ENCODE data around the gene SIRT3.
A peak's percentile ranks its signal among the peaks of the same experiment; 100 is the strongest.

Gene SIRT3

DNA sequence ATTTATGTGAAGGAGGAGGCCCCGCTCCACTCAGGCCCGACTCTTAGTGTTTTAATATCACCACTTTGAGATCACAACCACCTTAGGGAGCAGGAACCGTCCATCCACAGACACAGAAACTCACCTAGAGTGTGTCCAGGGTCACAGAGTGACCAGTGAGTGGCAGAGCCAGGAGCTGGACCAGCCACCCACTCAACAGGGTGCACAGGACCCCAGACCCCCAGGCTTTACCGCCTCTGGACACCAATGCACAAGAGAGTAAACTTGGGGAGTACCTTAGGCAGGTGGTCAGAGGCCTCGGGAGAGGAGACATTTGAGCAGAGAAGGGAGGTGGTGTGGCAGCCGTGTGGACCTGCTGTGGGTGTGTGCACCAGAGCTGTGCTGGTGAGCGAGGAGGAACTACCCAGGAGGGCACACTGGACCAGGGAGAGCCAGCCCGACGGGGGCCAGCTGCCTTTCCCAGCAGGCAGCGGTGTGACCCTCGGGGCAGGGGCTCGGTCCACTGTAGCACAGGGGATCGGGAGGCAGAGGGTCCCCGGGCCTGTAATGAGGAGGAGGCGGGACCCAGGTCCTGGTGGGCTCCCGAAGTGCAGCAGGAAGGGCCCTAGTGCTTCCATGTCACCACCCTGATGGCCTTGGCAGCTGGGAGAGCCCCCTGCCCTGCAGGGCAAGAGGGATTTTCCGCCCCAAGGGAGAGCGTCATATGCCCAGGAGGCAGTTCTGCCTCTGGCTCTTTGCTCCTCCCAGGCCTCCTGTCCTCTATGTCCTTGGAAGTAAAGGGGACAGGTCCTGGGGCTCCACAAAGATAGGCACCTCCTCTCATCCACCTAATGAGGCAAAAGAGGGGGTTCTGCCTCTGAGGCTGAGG, 34.5 kb upstream of the SIRT3 start:
- DNase-seq, result no peak

DNA sequence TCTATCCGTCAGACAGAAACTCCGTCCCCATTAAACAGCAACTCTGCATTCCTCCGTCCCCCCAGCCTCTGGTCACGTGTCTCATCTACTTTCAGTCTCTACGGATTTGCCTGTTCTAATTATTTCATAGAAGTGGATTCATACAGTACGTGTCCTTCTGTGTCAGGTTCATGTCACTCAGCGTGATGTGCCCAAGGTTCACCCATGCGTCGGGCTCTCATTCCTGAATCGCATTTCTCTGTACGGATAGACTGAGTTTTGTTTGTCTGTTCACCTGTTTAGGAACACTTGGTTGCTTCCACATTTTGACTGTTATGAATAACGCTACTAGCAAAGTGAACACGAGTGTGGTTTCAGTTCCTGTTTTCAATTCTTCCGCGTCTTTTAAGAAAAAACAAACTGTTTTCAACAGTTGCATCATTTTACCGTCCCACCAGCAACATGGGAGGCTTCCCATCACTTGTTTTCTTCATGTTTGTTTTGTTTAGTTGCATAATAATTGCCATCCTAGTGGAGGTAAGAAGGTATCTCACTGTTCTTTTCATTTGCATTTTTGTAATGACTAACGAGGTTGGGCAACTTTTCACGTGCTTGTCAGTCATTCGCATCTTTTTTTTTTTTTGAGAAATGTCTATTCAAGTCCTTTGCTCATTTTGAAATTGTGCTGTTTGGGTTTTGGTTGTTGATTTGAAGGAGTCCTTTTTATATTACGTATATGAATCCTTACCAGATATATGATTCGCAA, 33.2 kb upstream of the SIRT3 start:
- DNase-seq, result no peak

DNA sequence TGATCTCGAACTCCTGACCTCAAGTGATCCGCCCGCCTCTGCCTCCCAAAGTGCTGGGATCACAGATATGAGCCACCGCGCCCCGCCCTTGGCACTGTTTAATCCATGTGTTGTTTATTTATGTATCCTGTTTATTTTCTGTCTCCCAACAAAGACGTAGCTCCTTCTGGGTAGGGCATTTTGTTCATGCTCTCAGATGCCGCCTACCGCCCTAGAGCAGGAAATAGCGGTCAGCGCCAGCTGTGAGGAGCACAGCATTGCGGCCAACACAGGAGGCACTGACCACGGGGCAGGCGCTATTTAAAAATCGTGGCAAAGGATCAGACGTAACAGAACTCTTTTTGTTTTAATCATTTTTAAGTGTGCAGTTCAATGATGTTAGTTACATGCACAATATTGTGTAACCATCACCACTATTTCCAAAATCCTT, 32.6 kb upstream of the SIRT3 start:
- DNase-seq, result peak; percentile 68

DNA sequence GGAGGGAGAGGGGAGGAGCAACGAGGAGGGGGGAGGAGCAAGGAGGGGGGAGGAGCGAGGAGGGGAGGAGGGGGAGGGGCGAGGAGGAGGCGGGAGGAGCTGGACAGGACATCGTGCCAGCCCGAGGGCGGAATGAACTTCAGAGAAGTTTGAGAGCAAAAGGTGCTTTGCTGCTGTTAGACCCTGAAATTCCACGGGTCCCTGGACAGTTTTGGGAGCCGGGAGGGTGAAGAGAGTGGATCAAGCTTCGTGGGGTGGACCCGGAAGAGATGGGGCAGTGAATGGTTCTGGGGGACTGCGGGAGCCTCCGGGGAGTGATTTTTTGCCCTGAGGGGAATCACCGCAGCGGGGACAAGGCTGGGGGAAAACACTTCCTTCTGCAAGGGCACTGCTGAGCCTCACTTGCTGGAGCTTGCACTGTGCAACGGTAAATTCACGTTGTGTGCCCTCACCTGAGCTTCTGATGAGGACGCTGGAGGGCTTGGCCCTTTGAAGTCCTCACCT, 31.4 kb upstream of the SIRT3 start:
- no peak for DNase-seq

DNA sequence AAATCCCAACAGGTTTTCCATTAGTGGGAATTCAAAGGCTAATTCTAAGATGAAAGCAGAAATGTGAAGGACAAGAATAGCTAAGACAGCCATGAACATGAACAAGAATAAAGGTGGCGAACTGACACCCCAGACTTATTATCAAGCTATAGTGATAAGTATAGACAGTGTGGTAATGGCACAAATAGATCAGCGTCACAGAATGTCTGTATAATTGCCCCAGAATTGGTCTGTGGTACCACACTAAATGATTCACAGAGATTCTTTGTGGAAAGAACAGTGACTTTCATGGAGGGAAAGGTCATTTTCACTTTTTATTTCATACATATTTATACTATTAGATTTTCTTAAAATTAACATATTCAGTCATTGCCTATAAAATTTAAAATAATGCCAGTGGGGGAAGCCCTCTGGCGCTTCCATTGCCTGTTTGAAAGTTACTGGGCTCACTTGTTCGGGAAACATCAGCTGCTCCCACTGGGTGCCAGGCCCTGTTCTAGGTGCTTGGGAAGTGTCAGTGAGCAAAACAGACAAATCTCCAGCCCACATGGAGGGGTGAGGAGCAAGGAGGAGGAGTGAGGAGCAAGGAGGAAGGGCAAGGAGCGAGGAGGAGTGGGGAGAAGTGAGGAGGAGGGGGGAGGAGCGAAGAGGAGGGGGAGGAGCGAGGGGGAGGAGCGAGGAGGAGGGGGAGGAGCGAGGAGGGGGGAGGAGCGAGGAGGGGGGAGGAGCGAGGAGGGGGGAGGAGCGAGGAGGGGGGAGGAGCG, 30.7 kb upstream of the SIRT3 start:
- no peak for DNase-seq

DNA sequence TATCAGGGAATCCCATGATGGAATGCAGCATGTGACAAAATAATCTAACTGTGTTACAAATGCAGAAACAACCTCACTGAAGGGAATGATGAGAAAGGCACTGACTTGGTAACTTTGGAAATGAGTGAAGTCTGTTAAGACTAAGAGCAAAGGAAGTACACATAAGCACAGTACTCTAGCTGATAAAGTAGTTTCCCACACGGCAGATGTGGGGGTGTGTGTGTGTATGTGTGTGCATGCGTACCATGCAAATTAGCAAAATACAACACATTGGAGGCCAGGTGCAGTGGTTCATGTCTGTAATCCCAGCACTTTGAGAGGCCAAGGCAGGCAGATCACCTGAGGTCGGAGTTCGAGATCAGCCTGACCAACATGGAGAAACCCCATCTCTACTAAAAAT, 25.5 kb upstream of the SIRT3 start:
- DNase-seq, result no peak

DNA sequence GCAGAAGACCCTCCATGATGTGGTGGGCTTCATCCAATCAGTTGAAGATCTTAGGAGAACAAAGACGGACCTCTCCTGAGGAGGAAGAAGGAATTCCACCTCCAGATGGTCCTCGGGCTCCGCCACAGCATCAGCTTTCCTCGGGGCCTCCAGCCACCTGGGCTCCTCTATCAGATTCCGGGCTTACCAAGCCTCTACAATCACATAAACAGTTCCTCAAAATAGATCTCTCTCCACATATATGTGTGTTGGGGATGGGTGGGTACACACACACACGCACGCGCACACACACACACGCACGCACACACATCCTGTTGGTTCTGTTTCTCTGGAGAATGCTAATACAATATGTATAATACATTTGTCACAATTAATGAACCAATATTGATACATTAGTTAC, 23.3 kb upstream of the SIRT3 start:
- DNase-seq, result no peak

DNA sequence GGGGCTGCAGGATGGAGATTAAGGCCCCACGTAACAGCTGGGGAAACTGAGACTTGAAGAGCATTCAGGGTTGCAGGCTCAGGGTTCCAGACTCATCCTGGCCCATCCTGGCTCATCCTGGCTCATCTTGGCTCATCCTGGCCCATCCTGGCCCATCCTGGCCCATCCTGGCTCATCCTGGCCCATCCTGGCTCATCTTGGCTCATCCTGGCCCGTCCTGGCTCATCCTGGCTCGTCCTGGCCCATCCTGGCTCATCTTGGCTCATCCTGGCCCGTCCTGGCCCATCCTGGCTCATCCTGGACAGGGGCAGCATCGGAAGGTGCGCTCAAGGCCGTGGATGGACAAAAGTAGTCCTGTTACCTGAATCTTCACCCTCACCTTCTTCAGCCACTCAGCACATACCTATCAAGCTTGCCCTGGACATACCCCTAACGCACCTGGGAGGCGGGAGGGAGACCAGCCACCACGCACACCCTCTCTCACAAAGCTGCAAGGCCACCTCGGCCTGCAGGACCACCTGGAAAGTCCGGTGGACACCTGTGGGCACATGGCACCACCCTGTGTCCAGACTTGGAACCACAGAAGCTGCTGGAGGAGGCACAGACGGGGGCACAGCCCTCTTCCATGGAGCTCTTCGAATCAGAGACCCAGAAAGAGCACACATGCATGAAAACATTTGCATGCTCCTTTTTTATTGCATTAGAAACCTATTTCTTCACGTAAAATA, 21.8 kb upstream of the SIRT3 start:
- DNase-seq, result no peak

DNA sequence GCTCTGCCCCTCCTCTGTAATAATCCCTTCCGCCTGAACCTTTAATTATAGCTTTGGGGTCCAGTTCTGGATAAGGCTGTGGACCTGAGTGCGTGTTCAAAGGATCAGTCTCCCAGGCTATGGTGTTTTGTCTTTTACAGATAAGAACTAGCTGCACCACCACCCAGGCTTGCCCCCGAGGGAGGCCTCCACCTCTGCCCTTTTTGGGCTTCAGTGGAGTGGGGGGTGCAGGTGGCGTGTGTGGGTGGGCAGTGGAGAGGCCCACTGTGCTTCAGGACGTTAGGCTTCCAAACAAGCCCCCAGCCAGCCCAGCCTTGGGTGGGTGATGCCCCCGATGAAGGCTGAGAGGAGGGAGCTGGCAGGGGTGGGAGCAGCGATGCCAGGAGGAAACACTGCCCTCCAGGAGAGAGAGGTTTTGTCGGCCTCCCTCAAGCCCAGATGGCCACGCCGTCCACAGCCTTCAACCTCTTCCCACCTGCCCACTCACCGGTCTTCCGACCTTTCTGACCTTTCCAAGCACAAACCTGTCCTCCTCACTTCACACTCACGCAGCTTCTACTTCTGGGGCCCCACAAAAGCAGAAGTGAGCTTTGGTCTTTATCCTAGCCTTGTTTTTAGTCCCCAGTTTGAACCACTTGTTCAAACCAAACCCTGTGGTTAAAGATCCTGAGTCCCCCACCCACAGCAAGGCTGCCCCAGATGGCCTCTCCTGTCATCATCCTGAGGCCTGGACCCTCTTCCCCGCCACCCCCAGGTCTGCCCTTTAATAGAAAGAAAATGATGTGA, 21.0 kb upstream of the SIRT3 start:
- DNase-seq, result no peak

DNA sequence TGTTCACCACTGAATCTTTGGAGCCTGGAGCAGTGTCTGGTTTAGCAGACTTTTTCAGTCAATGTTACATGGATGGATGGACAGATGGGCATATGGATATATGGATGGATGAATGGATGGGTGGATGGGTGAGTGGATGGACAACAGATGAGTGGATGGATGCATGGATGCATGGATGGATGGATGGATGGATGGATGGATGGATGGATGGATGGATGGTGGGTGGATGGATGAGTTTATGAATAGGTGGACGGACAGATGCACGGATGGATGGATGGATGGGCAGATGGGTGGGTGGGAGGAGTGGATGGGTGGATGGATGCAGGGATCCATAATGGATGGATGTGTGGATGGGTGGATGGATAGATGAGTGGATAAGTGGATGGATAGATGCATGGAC, 19.7 kb upstream of the SIRT3 start:
- no peak for DNase-seq

DNA sequence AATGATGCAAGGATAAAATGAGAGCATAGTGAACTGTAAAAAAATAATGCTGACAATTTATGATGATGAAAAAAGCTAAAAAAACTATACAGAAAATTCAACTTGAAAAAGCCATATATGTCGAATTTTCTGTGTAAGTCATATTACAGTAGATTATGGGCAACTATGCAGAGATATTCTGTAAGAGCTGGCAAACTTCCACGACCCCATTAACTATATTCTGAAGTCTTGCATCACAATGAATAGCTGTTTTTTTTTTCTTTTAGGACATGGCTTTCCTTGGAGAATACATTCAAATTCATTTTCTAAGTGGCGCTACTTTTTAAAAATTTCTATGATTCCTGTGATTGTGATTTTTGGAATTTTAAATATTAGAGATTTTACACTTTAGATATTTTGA, 19.0 kb upstream of the SIRT3 start:
- DNase-seq, result no peak

DNA sequence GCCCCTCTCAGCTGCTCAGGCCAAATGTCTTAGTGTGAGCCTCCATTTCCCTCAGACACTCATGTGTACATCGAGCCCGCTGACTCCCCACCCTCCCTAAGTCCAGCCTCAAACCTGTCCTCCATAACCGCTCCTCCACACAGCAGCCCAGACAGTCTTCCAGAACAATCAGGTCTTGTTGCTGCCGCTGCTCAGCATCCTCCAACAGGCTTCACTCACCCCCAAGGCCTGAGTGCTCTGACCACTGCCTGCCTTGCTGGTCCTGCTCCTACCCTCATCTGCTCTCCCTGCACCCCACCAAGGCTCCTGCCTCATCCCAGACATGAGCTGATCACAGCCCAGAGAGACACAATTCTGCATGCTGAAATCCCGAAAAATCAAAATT, 17.7 kb upstream of the SIRT3 start:
- no peak for DNase-seq

DNA sequence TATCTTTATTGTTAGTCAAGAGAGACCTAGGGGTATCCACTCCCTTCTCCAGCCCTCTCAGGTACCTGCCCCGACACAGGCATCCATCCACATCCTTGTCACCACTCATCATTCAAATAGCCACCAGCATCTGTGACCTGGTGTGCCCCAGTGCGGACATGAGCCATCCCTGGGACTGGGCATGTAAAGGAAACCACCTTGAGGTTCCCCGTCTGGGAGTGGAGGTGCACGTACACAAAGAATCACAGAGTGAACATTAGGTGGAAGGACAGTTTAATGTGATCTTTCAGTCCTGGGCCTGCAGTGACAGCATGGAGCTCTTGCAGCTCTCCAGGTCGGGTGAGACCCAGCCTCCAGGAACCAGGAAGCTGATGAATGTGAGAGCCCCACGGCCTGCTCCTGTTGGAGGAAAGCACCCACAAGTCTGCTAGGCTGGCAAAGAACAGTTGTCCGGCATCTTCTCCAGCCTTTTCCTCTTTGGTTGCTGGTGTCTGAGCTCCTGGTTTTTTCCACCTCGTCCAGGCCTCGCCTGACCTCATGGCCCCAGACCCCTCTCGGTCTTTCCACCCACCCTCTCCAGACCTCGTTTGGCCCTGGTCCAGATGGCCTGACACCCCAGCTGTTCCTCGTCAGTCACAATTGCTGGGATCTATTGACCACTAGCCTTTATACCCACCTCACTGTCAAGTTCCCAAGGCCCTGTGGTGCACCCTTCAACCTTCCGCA, 17.2 kb upstream of the SIRT3 start:
- DNase-seq, result no peak

DNA sequence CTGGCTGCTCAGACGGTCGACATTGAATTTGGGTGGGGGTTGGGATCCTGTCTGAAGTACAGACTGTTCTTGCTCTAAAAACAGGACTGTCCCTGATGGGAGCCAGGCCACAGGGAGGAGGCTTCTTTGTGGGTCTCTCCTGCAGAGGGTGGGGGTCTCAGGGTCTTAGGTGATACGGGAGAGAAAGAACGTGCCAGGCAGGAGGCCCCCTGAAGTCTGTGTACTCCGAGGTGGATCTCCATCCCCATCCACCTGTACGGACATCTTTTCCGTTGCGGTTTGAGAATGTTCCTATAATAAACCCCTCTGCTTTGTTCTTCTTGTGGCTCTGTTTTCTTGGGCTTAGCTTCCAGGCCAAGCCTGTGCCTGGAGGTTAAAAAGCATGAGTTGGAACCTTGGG, 16.5 kb upstream of the SIRT3 start:
- DNase-seq, result no peak

DNA sequence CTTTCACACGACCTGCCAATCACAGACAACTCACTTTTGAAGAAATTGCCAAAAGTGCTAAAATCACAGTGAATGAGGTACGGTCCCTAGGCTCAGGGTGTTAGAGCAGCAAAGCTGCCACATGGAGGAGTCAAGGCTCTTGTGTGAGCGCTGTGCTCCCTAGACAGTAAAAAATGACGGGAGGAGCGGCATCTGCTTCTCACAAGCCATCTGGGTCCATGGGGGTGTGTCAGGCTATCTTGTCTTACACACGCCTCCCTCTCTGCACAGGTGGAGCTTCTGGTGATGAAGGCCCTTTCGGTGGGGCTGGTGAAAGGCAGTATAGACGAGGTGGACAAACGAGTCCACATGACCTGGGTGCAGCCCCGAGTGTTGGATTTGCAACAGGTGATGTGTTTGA, 15.4 kb upstream of the SIRT3 start:
- DNase-seq, result no peak

DNA sequence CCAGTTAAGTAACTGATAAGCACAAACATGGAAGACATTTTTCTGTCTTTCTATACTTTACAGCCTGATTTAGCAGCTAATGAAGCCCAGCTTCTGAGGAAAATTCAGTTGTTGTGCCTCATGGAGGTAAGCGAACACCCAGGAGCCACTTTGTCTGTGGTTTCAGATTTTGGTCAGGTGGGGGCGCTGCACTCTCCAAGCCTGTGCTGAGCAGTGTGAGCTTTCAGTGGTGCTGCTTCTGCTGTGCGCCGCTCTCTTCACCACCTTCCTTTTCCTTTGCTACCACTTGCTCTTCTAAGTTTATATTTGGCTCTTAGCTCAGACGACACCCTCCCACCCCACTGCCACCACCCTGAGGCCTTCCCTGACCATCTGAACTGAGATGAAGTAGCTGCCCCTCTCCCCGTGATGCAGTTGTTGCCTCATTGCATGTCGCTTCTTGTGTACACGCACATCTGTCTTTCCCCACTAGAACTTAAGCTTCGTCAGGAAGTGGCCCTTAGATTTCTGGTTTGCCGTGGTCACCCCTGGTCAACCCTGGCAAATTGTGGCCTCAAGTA, 14.7 kb upstream of the SIRT3 start:
- peak; percentile 50 for DNase-seq

DNA sequence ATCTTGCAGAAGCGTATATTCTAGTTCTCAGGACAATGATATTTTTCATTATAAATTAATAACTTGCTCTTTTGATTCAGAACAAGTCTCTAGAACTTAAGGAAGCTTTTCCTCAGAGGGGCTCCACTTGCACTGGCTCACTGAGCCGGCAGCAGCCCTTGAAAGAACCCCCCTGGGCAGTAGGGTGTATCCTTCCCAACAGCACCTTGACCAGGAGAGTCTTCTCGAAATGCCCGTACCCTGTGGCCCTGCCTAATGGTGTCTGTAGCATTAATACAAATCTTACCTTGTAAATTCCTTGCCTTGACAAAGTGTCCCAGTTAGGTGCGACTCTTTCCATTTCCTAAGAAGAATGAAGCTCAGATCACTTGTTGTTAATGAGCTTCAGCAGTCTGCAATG, 14.1 kb upstream of the SIRT3 start:
- no peak for DNase-seq

DNA sequence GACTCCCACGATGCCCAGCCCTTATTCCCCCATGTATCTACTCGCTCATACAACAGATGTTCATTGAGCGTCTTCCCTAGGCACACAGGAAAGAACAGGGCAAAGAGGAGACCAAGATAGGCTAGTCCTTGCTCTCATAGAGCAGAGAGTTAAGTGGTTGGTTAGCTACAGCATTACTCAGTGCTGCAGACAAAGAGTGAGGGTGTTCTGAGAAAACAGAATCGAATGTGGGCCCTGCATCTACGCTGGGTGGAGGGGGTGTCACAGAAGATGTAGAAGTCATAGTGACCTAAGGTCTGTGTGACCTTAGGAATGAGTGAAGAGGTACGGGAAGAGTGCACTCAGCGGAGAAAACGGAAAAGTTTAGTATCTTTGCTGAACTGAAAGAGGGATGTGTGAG, 12.9 kb upstream of the SIRT3 start:
- no peak for DNase-seq

DNA sequence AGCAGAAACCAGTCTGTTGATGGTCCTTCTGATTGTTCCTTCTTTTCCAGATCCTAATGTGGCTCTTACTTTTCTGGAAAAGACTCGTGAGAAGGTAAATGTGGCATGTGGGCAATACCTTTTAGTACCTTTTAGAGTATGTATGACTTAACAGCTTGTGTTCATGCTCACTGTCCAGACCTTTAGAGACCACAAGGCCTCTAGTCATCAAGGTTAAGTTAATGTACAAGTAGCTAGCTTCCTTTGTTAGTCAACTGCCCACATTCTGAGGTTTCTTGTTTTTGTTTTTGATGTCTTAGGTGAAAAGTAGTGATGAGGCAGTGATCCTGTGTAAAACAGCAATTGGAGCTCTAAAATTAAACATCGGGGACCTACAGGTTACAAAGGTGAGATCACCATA, 8.2 kb upstream of the SIRT3 start:
- no peak for DNase-seq

DNA sequence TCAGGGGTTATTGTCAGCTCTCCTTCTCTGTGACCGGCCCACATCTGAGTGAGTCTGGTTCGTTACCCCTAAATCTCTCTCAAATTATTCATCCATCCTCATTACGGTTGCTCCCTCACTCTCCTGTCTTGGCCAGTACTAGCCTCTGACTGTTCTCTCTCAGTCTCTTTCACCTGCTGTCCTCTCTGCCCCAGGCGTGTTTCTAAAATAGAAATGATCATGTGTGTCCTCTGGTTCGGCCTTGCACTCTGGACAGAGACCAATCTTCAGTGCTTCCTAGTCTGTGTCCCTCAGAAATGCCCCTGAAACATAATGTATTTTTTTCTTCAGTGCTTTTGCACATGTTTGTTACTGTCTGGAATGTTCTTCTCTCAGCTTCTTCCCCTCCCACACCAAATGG, 5.5 kb upstream of the SIRT3 start:
- no peak for DNase-seq

DNA sequence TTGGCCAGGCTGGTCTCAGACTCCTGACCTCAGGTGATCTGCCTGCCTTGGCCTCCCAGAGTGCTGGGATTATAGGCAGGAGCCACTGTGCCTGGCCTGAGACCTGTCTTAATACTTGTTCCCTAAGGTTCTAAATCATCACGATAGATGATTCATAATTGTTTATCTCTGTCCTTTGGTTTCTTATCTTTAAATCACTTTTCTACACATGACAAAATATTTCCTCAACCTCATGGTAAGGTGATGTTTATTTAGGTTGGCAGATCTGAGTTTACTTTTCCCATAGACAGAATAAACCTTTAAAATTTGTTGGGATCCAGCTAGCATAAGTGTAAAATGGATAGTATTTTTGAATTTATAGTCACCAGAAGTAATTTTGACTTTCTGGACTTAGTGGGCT, 4.2 kb upstream of the SIRT3 start:
- no peak for DNase-seq

Data from retina (tissue), 1 donor.